Activated CD4-positive, CD25-positive, alpha-beta regulatory T cell treated with anti-CD3 and anti-CD28 coated beads, Interleukin-2, amount 50 U/mL, for 24 hours (primary cell): ENCODE results near the gene HLA-DOA.
A peak's percentile ranks its signal among the peaks of the same experiment; 100 is the strongest.

Experiments
- ATAC-seq, 2 donors: fragments of 150-1000 bp; cut with Tn5 transposase; one replicate each; pipeline ENCODE4 v1.10.0; 2021; ENCODE audit warnings: mild to moderate bottlenecking in 1 of 2, moderate library complexity in 1 of 2

HLA-DOA gene

DNA sequence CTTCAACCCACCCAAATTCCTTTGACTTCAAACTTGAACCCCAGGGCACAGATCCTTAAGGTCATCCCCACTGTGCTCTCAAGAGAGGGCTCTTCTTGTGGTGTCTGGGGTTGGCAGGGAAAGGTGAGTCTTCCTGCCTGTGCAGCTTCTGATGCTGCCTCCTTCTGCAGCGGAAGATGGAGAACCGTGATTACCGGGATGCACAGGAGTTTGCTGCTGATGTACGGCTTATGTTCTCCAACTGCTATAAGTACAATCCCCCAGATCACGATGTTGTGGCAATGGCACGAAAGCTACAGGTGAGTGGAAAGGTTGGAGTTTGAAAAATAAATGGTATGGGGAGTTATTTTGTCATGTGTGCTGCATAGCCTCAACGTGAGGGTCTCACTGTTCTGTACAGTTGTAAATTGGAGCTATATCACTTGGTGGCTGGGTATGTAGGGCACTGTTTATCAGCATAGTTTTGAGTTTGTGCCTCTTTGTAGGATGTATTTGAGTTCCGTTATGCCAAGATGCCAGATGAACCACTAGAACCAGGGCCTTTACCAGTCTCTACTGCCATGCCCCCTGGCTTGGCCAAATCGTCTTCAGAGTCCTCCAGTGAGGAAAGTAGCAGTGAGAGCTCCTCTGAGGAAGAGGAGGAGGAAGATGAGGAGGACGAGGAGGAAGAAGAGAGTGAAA lies 32.0 kb downstream of the HLA-DOA start:
- no peak for ATAC-seq

DNA sequence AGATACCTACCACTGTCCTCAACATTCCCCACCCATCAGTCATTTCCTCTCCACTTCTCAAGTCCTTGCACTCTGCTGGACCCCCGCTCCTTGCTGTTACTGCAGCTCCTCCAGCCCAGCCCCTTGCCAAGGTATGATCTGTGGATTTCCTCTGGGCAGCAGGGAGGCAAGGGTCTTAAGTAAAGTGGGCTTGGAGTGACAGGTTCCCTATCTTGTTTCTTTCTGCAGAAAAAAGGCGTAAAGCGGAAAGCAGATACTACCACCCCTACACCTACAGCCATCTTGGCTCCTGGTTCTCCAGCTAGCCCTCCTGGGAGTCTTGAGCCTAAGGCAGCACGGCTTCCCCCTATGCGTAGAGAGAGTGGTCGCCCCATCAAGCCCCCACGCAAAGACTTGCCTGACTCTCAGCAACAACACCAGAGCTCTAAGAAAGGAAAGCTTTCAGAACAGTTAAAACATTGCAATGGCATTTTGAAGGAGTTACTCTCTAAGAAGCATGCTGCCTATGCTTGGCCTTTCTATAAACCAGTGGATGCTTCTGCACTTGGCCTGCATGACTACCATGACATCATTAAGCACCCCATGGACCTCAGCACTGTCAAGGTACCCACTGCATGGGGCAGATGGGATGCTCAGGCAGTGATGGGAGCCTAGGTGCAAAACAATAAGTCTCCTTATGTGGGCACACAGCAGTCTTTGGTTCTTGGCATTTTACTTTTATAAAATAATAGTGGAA lies 32.9 kb downstream of the HLA-DOA start:
- ATAC-seq = no peak

DNA sequence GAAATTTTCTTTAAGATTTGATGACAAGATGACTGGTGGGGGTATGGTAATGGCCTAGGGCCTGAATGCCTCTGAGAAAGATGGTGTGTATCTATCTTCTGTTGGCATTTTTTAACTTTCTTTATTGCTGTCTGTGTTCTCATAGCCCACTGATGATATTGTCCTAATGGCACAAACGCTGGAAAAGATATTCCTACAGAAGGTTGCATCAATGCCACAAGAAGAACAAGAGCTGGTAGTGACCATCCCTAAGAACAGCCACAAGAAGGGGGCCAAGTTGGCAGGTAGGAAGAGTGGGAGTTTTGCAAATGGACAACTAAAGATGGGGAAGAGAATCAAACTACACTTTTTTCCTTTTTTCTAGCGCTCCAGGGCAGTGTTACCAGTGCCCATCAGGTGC lies 33.5 kb downstream of the HLA-DOA start:
- no peak for ATAC-seq

DNA sequence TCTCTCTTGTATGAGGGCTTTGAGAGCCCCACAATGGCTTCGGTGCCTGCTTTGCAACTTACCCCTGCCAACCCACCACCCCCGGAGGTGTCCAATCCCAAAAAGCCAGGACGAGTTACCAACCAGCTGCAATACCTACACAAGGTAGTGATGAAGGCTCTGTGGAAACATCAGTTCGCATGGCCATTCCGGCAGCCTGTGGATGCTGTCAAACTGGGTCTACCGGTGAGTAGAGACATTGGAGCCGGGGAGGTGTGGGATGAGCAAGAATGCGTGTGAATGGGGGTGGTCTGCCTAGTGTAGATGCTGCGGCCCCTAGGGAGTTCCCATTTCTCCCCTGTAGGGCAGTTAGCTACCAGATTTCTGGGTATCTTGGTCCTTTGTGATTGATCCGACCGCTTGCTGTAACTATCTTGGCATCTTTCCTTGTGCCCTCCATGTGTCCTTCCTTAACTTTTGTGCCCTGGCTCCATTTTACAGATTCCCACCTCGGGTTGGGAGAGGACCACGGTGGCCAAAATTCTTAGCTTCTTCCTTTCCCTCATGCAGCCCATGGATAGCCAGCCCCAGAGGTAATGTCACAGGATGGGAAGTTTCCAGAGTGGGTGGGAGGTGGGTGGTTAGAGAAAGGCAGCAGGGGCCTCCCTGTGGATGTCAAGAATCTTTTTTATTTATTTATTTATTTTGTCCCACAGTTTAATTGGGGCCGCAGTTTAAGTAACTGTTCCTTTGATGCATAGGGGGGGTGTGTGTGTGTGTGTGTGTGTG lies 34.7 kb downstream of the HLA-DOA start:
- ATAC-seq = no peak

DNA sequence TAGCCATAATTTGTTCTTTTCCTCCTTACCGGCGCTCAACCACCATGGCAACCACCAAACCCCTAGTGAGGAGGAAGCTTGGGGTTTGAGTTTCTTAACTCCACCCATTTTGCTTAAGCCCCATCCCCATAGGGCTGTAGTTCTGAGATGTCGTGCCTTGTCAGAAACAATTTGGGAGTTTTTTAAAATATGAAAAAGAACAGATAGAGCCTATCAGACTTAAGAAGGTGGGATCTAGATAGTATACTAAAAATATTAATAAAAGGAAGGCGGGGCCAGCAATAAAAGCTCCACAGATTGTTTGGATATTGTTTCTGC lies 35.4 kb downstream of the HLA-DOA start:
- no peak for ATAC-seq

DNA sequence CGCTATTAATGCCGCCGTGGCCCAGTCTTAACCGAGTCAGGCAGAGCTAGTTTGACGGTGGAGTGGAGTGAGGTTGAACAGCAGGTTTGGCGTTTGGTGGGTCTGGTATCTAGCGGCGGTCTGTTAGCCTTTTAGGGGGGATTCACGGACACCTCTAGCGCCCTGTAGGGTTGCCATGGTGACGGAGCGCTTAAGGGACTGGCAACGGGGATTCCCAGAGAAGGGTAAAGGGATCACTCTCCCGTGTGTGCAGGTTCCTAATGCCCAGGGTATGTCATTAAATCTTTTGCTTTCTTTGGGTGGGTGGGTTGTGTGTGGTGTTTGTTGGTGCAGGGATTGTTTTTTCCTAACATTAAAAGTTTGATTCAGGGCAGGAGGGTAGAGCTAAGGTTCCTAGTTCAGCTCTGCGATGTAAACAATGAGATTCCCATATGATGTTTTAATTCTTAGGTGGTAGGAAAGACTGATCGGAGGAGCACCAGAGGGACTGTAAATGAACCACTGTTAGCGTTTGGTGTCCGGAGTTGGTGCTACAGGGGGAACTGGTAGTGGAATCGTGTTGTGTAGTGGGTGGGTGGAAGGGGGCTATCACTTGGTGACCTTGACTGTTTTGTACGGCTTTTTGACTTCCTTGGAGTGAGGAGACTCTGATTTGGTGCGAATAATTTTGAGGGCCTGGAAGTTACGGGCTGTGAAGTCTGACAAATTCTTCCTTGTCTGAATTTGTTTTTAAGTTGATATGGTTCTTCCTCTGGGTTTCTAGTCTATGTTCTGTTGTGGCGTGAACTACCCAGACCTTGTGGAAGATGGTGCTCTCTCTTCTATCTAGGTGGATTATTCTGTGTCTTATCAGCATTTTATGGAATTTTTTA lies 36.0 kb downstream of the HLA-DOA start:
- ATAC-seq = no peak

DNA sequence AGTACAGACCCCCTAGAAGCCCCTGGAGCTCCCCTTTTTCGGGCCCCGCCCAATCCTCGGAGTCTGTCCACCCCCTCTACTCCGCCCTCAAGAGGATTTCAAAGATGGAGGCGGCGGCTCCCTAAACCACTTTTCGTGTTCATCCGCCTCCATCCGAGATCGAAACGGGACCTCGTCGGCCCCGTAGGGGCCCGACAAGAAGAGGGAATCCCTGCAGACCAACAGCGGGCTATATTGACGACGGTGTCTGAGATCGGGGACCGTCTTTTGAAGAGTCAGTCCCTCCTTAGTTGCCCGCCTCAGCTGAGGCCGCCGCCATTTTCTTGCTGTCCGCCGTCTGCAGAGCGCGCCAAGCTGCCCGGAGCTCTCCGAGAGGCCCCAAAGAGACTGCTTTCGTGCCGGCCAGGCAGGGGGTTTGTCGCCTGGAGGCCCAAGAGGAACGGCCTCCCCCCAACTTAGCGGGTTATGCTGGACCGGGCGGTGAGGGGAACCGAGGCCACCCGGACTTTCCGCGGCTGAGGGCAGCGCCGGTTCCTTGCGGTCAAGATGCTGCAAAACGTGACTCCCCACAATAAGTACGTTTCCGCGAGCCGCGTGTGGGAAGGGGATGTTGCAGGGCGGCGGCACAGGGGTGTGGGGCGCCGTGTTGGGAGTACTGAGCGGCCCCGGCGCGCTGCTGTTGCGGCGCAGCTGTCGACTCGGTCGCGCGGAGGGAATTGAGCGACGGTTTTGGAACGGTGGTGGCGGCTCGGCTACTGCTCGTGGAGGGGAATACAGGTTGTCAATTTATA lies 36.8 kb downstream of the HLA-DOA start:
- peak; percentile 8 to 9 for ATAC-seq

DNA sequence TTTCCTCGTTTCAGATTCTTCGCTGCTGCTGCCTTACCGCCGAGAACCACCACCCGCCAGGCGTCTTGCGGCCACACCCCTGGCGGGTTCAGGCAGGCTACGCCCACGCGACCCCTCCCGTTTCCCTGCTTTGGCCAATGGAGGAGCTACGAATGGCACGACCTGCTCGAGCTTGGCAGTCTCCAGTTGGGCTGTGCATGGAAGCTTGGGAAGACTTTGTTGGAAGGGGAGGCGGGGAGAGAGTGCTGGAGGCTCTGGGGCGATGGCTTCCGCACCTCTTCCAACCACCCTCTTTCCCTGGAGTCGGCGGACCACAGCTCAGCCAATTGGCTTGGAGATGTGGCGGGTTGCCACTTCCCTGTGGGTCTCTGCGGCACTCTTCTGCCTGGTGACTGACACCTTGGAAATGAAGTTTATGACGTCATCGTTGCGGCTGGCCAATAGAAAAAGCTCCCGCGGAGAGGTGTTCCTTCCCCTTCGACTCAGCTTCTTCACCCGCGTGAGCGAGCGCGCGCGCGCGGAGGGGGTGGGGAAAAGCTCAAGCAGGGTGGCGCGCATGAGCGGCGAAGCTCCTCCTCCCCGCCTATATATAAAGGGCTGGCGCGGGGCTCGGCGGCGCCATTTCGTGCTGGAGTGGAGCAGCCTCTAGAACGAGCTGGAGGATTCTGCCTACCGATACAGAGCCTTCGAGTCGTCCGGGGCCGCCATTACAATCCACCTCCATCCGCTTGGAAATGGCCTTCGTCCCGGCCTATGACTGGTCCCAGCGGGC lies 37.6 kb downstream of the HLA-DOA start:
- peak; percentile 52 to 55 for ATAC-seq

DNA sequence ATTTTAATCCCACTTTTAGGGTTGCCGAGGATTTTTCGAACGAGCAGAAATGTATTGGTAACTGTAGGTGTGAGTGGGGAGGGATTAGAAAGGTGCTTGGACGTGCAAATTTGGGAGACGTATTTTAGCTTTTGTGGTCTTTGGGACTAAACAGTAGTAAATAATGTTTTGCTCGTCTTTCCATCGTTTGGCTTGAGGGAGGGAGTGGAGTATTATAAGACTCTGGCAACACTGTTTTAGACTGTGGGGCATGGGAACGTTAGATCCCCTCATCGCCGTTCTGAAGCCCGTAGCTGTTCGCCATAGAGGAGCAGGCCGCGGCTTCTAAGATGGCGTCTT lies 38.2 kb downstream of the HLA-DOA start:
- no peak for ATAC-seq

DNA sequence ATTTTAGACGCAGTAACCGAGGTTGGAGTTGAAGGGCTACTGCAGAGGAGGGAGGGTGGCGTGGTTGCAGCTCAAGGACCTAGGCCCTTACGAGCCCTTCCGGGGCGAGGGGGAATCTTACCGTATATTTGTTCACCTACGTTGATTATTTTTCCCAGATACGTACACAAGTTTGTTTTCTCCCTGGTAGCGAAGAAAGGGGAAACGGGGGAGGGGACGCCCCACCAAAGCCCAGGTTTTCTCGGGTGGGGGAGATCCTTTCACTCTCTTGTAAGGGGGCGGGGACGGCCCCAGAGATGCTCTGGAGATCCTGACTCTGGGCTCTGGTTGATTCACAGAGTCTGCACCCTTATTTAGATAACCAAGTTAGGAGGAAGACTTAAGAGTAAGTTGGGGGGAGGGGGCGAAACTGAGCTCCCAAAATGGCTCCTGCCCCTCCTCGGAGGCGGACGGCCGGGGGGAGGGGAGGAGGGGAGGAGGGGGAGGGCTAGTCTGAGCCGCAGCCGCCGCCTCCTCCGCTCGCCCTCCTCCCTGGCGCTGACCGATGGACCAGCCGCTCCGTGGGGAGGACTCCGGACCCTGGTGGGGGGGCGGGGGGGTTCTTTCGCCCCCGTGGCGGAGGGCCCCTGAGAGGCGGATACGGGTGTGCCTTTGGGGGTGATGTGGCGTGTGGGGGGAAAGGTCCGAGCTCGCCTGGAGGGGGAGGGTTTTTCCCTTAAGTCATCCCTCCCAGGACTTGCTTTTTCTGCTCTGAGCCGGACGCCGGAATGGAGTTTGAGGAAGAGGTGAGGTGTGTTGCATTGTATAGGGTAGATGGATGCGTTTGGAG lies 38.8 kb downstream of the HLA-DOA start:
- ATAC-seq = peak; percentile 18 to 24

DNA sequence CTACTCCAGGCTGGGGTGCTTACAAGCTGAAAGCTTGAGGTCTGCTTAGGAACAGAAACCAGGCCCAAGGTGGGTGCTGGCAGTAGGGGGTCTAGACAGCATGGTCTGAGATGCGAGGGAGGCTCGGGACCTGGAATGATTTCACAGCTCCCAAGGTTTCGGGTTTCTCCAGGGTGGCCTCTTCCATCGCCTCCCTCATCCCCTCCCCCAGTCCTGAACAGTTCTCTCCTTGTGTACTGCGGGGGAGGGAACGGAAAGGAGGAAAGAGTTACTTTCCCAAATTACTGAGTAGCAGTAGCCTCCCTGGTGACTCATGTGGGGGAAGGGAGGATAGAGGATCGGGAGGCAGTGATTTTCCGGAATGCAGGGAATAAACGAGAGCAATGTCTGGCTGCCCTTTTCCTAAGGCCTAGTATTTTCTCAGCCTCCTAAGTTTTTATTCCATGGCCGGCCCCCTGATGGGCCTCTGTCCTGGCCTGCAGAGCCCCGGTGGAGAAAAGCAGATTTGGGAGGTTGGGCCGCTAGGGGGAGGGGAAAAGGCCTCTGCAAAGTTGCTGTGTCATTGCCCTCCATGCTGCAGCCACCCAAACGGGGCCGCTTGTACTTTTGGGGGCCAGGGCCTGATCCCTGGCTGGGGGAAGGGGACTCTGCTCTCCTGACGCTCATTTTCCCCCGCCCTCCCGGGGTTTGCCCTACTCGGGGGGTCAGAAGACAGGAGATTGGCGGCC lies 39.5 kb downstream of the HLA-DOA start:
- peak; percentile 1 to 4 for ATAC-seq

DNA sequence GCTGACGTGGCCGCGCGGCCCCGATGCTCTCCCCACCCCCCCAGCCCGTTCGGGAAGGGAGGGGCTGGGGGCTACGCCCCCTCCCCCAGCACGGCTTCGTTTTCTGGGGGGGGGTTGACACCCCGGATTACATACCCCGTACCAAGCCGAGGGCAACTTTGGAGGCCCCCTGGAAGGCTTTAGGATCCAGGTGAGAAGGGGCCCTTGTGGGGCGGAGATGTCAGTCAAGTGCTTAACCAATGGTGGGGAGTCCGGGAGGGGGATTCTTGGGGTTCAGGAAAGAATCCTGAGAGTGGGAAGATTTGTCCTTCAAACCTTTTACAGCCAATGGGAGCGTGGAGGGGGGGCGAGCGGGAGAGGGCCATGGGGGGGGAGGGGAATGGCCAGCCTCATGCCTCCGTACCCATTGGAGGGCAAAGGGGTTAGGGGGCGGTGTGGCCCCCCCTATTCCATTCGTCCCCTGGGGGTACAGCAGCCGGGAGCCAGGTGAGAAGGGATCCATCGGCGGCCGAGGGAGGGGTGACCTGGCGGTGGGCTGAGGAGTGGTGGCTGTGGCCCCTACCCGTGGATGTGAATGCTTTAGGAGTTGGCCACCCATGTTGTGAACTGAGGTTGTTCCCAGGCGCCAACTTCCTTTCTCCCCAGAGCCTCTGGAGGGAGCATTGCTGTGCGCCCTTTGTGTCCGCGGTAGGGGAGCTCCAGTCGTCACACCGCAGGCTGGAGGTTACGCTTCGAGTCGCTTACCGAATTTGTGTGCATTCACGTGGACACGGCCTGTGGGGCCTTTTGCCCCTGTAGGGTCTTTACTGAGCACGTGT lies 40.3 kb downstream of the HLA-DOA start:
- ATAC-seq = peak; percentile 6 to 14

DNA sequence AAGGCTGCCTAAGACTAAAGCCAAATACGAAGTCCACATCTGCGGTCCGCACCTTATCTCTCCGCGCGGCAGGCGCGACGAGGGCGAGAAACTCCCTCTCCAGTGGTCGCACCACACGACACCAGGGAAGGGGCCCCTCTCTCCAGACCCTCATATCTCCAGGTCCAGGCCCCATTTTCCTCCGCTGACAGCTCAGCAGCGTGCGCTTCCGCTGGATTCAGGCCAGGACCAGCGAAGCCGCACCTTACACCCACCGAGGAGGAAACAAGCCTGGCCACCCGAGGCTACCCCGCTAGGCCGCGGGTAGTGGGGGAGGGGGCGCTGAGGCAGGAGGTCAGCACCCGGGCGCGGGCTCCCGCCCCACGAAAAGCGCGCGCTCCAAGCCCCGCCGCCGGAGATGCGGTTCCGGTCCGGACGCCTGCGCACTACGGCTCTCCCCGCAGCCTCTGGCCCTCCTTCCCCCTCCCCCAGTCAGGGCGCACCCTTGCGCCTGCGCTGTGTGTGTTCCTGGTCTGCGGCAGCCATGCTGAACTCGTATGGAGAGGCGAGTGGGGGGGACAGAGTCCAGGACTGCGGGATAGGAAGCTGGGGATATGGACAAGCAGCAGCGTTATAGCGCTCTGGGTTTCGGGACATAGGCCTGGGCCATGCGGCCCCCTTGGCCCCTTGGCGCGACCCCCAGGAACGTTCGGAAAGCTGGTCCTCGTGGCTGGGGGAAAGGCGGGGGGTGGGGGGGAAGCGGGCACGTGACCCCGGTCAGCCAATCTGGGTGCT lies 41.1 kb downstream of the HLA-DOA start, which contains the start of gene BRD2:
TSS of gene BRD2 (plus strand) at position 502 of the 774 bp plus-strand sequence. CDS start 4,305 bp downstream, outside the sequence.
- peak; percentile 32 to 36 for ATAC-seq

DNA sequence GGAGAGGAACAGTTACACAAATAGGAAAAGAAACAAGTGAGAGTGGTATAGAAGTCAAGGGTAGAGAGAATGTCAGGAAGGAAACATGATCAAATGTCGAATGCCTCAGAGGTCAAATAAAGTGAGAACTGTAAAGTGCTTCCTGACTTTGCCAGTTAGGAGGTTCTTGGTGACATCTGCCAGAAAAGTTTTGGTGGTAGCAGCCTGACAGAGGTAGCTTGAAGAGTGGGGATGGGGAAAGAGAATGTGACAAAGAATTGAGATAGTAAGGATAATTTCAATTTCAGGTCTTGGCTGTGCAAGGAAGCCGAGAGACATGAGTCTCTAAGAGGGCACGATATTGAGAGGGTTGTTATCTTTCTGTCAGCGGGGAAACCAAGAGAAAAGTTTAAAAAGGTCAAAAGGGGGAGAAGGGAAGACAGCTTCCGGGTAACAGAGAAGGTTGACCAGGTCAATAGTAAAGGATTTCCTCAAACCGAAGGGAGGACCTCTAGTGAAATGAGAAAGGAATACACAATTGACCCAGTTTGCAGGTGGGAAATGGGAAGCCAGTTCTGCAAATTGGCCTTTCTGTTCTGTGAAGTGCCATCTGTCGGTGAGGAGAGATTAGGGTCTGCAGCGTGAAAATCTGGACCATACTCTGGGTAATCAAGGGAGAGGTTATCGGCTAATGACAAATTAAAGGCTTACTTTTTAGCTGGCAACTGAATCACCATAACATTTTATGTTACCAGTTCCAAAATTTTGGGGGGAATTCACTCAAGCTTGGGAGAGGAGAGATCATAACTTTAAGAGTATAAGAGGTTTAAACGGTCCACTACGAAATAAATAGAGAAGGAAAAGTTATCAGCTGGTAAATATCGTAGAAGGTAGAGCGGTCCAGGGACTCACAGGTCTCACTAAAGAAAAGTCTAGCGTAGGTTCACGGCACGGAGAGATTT lies 42.0 kb downstream of the HLA-DOA start:
- no peak for ATAC-seq

DNA sequence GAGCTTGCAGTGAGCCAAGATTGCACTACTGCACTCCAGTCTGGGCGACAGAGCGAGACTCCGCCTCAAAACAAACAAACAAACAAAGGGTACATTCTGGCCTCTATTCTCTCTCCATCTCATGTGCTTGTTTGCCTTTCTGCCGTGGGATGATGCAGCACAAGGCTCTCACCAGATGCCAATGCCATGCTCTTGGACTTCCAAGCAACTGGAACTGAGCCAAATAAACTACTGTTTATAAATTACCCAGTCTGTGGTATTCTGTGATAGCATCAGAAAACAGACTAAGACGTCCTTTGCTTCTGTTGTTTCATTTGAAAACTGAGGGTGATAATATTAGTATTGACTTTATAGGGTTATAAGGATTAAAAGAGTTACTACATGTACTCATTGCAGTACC lies 44.6 kb downstream of the HLA-DOA start:
- ATAC-seq = no peak

DNA sequence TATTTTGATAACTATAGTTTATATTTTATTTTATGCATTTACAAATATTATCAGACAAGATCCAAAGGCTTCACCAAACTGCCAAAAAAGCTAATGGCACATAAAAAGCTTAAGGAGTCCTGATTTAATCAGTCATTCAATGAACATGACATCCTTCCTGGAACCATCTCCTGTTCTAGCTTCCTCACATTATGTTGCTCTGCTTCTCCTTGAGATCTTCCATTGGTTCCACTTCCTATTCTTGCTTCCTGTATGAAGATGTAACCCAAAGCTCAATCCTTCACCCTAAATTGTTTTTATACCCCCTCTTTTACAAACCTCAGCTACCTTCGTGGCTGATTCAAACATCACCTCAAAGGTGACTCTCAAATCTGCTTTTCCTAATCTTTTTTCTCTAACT lies 45.5 kb downstream of the HLA-DOA start:
- ATAC-seq = no peak
